Epithelial cell of proximal tubule (primary cell): ENCODE measurements around the gene GASK1A. TPM values are rescaled to one million over a fixed set of nuclear protein-coding genes. Genes with fewer than 3 reads are reported as not detected.

Experiments used
- DNase-seq: peaks from one replicate; pipeline ENCODE4 v3.0.0-alpha.2; 2011; ENCODE audit warnings: low read depth
- H3K4me3 ChIP-seq: 2 replicates; pipeline ENCODE4 v1.5.1; 2011; ENCODE audit warnings: low read depth, mild to moderate bottlenecking, low read length
- total RNA-seq: library from RNA; depleted of rRNA; stranded (reverse); fragments of >200 nt; gene quantifications from 2 replicates; pipeline ENCODE4 v1.2.3, GENCODE V29; 2015
- TF ChIP-seq, protein P1 (sequence below): conservative IDR thresholded peaks from 2 replicates; pipeline ENCODE4 v1.5.1; 2012; ENCODE audit warnings: low read depth, mild to moderate bottlenecking, low read length

Gene GASK1A
- total RNA-seq, 1 donor from 2014 or later, result 1.1 TPM

DNA sequence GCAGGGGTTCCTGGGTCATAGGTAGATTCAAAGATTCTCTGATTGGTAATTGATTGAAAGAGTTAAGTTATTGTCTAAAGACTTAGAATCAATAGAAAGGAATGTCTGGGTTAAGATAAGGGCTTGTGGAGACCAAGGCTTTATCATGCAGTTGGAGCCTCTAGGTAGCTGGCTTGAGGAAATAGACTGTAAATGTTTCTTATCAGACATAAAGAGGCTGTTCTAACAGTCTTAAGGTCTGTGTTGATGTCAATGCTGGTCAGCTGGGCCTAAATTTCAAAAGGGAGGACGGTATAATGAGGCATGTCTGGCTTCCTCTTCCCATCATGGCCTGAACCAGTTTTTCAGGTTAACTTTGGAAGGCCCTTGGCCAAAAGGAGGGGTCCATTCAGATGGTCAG lies 48.9 kb downstream of the GASK1A start:
- H3K4me3 ChIP-seq, result no peak overlapping the region
- no peak for DNase-seq
- TF ChIP-seq, protein P1, sequence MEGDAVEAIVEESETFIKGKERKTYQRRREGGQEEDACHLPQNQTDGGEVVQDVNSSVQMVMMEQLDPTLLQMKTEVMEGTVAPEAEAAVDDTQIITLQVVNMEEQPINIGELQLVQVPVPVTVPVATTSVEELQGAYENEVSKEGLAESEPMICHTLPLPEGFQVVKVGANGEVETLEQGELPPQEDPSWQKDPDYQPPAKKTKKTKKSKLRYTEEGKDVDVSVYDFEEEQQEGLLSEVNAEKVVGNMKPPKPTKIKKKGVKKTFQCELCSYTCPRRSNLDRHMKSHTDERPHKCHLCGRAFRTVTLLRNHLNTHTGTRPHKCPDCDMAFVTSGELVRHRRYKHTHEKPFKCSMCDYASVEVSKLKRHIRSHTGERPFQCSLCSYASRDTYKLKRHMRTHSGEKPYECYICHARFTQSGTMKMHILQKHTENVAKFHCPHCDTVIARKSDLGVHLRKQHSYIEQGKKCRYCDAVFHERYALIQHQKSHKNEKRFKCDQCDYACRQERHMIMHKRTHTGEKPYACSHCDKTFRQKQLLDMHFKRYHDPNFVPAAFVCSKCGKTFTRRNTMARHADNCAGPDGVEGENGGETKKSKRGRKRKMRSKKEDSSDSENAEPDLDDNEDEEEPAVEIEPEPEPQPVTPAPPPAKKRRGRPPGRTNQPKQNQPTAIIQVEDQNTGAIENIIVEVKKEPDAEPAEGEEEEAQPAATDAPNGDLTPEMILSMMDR, result no peak

DNA sequence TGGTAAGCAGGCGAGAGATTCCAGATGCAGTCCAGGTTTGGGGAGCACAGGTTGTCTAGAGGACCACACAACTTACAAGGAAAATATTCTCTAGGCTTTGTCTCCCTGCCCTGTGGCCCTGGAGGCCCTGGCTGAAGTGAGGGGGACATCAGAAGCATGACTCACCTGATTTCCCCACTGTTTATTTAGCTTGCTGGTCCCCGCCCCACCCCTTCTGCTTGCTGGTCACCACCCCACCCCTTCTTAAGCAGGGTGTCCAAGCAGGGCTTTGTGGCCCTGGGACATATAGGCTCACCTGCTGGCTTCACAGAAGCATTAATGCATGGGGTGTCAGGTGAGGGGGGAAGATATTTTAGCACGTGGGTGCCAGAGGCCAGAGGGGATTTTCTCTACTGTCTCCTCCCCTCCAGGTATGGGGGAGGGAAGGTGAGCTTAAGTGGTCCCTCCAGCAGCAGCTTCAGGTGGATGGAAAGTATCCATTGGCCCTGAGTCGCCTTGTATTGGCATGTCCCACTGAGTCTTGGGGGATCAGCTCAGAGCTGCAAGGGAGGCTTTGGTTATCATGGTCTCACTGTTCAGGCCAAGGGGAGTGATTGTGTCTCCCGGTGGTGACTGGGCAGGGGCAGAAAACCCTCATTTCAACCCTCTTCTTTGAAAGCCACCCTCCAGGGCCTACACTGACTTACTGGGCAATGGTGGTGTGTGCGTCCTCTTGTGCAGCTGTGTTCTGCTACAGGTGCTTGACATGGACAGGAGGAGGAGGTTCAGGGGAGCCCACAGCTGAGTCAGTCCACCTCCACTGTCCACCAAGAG lies 49.8 kb downstream of the GASK1A start:
- TF ChIP-seq, protein P1, result no peak
- H3K4me3 ChIP-seq, result no peak overlapping the region
- DNase-seq, result no peak

DNA sequence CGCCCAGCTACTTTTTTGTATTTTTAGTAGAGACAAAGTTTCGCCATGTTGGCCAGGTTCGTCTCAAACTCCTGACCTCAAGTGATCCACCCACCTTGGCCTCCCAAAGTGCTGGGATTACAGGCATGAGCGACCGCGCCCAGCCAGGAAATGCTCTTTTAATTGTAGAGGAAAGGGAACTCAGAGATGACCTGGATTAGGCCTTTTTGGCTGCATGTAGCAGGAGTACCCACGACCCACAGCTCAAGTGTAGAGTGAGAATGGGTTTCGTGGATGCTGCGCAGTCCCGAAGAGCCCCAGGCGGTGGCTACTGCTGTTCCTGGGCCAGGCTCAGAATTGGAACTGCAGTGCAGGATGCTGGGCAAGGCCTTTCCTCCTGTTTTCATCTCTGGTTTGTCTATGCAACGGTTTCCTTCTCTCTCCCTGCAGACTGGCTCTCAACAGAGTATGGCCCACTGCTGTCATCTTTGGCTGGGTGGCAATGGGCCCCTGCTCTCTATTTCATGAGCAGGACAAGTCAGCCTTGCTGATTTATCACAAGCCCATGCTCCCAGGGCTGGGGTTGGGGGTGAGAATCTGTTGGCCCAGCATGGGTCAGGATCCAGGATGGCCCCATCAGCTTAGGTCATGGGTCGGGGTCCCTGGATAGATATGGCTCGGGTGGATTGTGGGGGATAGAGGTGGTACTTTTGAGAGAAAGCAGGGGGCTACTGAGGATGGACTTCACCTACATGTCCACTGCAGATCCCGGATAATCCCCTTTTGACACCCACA lies 51.2 kb downstream of the GASK1A start:
- TF ChIP-seq, protein P1, result no peak
- no peak overlapping the region for H3K4me3 ChIP-seq
- DNase-seq, result no peak

DNA sequence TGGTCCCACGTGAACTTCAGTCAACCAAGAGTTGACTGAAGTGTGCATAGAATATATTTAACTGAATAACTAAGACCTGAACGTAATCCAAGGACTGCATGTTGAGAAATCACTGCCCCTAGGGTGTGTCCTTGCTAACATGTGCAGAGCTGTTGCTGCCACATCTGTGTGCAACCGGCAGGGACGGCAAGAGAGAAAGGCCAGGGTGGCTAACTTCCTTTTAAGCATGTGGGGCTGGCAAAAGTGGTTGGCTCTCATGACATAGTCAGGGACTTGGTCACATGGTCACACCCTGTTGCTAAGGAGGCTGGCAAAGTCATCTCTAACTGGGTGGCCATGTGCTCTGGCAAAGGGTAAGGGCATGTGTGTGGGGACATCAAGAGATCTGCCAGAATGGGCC lies 52.4 kb downstream of the GASK1A start:
- DNase-seq, result no peak
- TF ChIP-seq, protein P1, result no peak

DNA sequence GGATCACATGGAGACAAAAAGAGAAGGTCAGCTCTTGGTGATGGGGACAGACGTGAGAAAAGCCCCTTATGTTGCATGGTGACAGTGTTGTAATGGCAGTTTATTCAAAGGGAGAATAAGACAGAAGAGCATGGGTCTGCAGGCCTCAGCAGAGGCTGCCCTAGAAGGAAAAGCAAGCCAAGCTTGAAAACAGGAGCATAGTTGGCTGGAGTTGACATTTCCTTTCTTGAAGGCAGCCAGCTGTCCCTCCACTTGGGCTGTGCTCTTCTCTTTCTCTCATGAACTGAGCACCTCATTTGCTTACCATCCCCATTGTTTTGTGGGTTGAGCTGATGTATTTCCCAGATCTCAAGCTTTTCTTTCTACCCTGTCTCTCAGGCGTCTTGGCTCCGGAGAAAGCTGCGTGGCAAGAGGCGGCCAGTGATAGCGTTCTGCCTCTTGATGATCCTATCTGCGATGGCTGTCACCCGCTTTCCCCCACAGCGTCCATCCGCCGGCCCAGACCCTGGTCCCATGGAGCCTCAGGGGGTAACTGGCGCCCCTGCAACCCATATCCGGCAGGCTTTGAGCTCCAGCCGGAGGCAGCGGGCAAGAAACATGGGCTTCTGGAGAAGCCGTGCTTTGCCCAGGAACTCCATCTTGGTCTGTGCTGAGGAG lies 52.9 kb downstream of the GASK1A start:
- no peak overlapping the region for H3K4me3 ChIP-seq
- DNase-seq, result no peak
- TF ChIP-seq, protein P1, result no peak

More for the DNA sequence above, 52.4 kb downstream of the GASK1A start:
- no peak overlapping the region for H3K4me3 ChIP-seq

DNA sequence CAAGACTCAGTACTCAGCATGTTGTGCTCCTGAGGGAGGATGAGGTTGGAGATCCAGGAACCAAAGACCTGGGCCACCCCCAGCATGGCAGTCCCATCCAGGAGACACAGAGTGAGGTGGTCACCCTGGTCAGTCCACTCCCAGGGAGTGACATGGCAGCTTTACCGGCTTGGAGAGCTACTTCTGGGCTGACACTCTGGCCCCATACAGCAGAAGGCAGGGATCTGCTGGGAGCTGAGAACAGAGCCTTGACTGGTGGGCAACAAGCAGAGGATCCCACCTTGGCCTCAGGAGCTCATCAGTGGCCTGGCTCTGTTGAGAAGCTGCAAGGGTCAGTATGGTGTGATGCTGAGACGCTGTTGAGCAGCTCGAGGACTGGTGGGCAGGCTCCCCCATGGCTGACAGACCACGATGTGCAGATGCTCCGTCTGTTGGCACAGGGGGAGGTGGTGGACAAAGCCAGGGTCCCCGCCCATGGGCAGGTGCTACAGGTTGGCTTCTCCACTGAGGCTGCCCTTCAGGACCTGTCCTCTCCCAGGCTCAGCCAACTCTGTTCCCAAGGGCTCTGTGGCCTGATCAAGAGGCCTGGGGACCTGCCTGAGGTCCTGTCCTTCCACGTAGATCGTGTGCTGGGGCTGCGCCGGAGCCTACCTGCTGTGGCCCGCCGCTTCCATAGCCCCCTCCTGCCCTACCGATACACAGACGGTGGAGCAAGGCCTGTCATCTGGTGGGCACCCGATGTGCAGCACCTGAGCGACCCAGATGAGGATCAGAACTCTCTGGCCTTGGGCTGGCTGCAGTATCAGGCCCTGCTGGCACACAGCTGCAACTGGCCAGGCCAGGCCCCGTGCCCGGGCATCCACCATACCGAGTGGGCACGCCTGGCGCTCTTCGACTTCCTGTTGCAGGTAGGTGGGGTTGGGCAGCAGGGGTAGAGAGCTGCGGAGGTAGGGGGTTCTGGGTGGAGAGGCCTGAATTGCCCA lies 53.8 kb downstream of the GASK1A start:
- H3K4me3 ChIP-seq, result no peak overlapping the region
- DNase-seq, result no peak
- TF ChIP-seq, protein P1, result no peak
